ENCODE measurements around the gene TENM3. TPM values are rescaled to one million over a fixed set of nuclear protein-coding genes. Genes with fewer than 3 reads are reported as not detected.
"Not testable (repeated sequence)": the region's sequence is repeated elsewhere in the genome, so short reads cannot be mapped to it uniquely, and the experiment has no call there.

Gene TENM3
- total RNA-seq, 1 donor from 2014 or later = 17.8 TPM

DNA sequence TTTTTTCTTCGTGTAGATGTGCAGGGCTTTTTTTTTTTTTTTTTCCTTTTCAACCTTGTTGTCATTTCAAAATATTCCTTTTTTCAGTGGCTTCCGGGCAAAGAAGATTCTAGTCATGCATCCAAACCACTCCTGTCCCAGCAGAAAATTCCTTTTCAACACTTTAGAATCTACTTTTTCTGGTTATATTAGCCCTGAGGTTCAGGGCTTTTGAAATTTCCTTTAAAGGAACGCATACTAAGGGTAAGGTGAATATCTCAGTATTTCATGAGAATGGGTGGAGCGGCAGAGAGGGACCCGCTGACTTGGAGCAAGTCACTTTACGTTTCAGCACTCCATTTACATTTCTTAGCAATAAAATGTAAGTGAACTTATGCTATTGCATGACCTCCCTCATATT lies 15.6 kb upstream of the TENM3 start:
- no peak for DNase-seq (ENCODE audit: low read depth, low spot score)

DNA sequence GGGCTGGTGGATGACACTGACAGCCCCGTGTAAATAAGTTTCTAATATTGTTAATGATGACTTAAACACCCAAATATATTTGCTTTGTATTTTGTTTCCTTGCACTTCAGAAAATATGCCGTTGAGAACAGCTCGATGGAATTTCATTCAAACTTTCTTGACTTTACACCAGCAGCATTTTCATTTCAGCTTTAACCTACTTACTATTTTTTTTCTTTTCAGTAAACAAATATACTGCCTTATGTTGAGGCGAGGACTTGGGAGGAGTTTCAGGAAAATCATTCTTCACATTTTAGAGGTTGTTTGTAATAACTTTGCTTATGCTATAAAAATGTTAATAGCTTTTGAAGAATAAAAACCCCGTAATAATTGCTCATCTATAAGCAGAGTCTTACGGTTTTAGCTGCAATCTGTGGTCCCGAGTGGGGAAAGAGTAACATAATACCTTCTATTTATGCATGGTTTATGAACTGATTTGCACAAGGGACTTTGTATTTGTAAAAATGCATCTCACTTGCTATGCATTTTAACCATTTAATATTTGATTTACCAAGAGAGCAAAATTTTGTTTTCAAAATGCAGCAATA lies 14.1 kb upstream of the TENM3 start:
- DNase-seq (ENCODE audit: low read depth, low spot score) = no peak

DNA sequence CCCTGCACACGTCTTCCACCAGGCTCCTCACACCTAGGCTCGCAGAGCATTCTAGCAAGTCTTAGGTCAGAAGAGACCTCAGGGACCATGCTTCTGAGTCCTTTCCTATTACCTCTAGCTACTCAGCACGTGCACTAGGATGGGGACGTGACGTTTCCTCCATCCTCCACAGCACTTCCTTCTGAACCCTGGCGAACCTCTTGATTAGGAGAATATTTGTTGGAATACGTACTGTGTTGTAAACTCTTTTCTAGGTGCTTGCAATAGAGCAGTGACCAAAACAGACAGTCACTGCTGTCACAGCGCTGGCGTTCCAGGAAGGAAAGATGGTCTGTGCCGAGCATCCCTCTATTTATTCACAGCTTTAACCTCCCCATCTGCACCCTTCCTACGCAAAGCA lies 12.9 kb upstream of the TENM3 start:
- DNase-seq (ENCODE audit: low read depth, low spot score) = no peak

DNA sequence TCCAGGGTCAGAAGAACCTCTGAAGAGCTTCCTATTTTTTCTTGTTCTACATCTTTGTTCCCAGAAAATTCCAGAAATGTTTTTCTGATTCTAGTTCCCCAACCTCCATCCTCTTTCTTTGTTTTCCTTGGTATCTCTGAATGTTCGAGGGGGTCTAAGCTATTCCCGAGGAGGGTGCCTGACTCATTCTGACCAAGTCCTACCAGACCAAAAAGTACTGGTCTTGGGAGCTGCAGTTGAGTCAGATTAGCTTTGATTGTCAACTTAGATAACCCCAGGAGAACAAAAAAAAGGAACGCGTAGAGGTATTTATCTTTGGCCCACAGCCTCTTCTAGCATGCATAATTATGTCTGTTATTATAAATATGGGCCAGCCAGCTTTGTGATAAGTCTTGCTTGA lies 12.1 kb upstream of the TENM3 start:
- DNase-seq (ENCODE audit: low read depth, low spot score) = no peak

DNA sequence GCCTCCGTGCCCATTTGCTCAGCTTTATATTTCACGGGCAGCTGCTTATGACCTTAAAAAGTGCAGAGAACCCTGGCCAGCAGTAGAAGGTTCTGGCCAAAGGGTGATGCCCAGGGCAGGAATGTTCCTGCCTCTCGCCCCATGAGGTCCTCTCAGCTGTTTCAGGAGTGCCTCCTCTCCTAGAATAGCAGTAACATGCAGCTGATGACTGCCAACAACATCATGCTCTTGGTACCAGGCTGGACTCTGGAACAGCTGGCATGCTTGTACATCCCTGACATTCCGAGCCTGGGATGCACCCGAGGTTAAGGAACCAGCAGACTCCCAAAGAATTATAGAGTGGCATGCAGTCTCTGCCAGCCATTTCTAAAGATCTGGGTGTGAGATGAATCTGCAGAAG lies 11.7 kb upstream of the TENM3 start:
- no peak for DNase-seq (ENCODE audit: low read depth, low spot score)

DNA sequence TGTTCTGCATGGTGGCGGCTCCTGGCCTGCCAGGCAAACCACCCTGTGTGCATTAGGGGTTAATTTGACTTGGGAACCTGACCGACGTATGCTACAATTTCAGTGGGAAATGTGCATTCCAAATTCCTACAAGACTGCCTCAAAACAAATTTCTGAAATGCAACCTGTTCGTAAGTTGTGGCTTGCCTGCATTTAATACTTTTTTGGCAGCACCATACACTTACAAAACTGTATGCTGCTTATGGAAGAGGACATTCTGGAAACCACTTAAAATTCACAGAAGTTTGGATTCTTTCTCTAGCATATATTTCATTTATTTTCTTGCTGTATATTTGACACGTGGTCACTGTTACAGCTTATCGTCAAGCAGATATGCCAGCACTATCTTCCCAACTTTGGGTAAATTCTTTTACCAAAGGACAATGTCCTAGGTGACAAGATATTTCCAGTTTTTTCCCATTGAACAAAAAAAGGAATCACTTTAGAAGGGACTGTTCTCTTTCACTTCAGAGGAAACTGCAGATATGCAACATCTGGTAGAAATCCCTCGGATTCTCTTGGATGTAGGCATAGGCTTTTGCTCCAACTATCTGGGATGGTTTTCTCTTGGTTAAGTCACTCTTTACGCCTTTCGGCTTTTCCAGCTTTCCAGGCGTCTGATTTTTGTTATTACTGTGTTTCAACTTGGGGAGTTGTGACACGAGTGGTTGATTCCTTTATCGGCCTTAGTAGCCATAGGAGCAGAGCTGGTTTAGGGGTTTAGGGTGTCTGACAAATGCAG lies 9.7 kb upstream of the TENM3 start:
- DNase-seq (ENCODE audit: low read depth, low spot score) = no peak

DNA sequence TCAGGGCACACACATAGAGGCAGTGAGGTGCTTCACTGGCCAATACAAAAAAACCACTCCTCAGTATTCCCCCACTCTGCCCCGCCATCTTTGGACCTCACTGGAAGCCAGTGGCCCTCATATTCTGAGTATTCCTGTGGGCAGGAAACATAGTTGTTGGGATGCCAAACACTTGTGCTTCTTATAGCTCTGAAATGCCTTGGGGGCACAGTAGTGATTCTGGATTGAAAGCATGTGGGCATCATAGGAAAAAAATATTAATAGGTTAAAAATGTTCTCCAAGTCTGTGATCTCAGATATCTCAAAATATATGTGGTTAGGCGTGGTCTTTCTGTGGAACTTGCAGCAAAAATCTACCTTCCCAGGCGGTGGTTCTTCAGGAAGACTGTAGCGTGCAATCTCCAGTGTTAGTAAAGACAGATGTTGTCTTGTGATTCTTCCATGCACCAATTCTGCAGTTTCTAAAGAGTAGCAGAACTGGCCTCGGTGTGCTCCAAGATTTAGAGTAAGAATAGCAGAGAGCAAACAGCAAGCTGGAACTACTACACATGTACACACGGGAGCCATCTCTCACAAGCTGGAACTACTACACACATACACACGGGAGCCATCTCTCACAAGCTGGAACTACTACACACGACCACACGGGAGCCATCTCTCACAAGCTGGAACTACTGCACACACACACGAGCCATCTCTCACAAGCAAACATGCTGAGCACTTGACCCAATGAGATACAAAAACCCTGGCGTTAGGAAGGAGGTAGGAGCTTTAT lies 8.0 kb upstream of the TENM3 start:
- no peak for DNase-seq (ENCODE audit: low read depth, low spot score)

DNA sequence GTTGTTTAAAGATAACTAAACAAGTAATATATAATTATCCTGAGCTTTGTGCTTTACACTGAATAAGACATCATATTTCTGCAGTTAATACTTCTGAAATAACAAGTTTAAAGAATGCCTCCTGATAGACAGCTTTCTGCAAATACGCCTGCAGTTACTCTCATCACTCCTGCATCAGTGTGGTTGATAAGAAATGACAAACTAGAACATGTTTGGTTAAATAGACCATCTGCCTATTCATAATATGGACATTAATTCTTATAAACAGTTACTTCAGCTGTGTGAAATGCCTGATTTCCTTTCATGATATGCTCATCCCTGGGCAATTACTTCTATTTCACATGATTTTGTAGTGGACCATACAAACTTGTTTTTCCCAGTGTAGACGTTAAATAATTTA lies 7.0 kb upstream of the TENM3 start:
- DNase-seq (ENCODE audit: low read depth, low spot score) = no peak

DNA sequence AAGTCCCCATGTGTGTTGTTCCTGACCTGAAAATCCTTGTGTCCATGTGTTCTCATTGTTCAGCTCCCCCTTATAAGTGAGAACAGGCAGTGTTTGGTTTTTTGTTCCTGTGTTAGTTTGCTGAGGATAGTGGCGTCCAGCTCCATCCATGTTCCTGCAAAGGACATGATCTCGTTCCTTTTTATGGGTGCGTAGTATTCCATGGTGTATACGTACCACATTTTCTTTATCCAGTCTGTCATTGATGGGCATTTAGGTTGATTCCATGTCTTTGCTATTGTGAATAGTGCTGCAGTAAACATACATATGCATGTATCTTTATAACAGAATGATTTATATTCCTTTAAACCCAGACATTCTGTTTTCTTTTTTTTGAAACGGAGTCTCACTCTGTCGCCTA lies 6.2 kb upstream of the TENM3 start:
- not testable (repeated sequence) for DNase-seq (ENCODE audit: low read depth, low spot score)

DNA sequence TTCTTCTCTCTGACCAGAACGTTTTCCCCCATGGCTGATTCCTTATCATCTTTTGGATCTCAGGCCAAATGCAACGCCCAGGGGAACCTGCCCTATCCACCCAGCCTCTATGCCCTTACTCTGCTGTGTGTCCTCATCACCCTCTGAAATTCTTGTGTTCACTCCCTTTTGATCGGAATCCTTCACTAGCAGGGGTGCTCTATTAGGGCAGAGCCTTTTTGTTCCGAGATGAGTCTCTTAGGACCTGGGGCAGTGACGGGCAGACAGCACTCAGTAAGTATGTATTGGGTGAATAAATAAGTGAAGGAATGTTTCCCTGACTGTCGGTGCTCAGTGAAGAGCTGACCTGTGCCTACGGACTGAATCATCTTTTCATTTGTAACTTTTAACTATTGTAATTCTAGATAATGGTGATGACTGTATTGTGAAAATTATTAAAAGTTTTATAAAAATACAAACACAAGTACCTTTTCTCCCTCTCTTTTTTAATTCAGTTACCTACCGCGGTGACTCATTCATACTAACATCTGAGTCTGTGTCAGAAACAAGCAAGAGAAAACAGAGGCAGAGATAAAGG lies 4.8 kb upstream of the TENM3 start:
- DNase-seq (ENCODE audit: low read depth, low spot score) = no peak

DNA sequence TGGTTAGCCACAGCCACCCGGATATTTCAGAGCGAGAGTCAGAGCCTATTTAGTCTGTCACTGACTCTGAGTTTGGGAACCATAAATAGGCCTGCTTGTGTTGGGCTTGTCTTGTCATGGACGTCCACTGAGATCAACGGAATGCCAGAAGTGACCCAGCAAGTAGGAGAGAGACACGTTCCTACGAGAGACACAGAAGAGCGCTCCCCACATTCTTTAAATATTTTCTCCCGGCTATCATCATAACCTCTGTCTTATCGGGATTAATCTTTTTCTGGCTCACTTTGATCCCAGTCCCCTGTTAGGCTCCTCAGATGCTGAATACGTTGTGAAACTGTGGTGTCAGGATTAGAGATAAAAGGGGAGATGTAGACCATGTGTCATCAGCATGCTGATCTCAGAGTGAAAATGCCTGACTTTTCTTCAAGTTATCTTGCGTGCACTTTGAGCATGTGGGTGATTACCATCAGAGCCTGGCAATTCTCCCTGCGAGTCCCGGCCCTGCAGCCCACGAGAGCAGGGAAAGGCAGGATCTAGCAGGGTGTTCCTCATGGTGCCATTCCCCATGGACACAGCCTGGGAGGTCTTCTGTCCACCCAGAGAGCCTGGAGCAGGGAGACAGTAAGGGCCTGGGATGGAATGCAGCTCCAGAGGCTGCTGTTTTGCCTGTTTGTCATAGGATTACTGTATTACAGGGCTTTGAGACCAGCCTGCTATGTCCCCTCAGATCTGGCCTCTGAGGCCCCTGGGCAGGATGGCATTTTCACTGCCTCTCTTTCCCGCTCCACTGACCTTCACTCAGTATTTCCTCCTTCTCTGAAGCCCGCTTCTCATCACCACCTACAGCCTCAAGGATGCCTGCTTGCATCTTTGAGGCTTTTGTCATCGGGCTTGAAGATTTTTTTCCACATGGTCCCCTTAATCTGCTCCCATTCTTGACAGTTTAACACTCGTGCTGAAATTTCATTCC lies 2.8 kb upstream of the TENM3 start:
- DNase-seq (ENCODE audit: low read depth, low spot score) = no peak

DNA sequence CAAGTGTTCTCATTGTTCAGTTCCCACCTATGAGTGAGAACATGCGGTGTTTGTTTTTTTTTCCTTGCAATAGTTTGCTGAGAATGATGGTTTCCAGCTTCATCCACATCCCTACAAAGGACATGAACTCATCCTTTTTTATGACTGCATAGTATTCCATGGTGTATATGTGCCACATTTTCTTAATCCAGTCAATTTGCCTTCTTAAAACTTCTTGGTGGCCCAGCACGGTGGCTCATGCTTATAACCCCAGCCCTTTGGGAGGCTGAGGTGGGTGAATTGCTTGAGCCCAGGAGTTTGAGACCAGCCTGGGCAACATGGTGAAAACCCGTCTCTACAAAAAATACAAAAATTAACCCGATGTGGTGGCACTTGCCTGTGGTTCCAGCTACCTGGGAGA lies 942 bp upstream of the TENM3 start:
- not testable (repeated sequence) for DNase-seq (ENCODE audit: low read depth, low spot score)

DNA sequence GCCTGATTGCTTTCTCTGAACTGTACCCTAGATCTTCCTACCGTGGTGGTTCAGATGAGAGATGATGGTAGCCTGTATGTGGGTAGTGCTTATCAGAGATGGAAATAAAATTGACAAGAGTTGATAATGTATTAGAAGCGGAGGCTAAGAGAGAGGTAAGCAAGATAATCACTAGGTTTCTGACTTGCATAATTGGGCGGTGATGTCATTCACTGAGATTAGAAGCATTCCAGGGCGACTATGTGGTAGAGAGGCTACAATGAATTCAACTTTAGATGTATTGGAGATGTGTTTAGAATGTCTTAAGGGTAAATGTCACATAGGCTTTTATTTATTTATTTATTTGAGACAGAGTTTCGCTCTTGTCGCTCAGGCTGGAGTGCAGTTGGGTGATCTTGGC lies 415 bp upstream of the TENM3 start:
- no peak for DNase-seq (ENCODE audit: low read depth, low spot score)

DNA sequence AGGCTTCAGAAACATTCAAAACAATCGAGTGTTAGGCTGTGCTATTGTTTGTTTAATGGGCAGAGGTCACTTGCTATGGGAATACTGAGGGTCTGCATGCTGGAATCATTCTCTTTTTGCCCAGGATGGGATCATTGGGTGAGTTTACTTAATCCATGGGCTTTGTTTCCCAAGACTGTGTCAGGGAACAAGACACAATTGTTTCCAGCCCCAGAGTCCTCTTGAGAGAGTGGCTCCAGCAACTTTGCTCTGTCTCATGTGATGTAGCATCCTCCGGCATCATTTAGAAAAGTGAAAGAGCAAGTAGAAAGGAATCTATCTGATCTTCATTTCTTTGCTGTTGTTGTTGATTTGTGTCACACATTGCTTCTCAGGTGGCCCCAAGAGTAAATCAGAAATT lies 1.8 kb downstream of the TENM3 start:
- no peak for DNase-seq (ENCODE audit: low read depth, low spot score)

DNA sequence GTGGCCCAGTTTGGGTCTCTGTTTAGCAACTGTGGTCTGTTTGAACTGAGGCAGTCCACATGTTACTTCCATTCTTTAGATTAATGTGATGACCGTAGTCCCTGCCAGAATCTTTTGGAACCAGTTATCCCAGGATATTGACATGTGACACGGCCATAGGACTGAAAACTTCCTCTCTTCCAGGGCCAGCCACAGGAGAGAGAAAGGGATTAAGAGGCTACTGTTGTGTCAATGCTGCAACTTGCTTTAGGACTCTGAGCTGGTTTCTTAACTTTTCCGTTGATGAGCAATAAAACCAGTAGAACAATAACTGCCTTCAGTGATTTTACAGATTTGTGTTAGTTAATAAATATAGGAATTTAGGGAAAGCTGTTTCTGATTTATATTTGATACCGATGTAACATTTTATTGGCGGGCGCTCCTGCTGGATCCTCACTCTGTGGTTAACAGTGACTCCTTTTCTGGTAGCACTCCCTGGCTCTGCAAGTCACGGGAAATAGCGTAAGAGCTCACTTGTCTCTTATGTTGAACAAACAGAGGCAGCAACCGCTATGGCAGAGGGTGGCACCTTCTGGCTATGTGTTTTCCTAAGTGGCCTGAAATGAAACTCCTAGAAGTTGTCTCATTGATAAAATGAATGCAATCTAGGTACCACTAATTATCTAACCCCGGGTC lies 2.5 kb downstream of the TENM3 start:
- no peak for DNase-seq (ENCODE audit: low read depth, low spot score)

DNA sequence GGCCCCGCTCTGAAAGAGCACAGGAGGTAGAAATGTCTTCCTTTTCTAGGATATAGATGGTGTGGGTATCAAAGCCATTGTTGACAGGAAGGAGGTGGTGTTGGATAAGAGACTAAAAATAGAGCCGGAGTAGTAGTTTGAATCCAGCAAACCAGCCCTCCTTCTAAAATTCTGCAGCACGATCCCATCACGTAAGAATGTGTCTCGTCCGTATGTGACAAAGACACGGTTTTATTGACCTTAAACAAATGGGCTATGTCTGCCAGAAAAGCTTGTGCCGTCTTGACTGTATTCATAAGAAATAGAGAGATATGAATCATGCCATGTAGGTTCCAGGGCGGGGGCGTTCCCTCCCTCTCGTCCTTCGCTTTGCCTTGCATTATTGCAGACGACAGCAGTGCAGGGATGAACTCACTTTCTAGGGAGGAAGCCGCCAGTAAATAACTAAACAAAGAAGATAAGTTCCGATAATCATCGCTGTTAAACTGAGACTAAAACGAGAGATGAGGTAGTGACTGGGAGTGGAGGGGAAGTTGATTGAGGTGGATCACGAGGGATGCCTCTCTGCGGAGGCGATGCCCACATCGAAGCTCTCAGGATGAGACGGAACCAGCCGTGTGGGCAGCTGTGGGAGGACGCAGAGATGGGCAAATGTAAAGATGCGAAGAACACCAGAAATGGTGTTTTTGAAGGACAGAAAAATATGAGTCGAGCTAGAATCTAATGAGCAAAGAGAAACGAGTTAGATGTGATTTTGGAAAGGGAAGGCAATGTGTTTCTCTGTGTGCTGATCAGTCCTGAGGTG lies 3.4 kb downstream of the TENM3 start:
- no peak for DNase-seq (ENCODE audit: low read depth, low spot score)

DNA sequence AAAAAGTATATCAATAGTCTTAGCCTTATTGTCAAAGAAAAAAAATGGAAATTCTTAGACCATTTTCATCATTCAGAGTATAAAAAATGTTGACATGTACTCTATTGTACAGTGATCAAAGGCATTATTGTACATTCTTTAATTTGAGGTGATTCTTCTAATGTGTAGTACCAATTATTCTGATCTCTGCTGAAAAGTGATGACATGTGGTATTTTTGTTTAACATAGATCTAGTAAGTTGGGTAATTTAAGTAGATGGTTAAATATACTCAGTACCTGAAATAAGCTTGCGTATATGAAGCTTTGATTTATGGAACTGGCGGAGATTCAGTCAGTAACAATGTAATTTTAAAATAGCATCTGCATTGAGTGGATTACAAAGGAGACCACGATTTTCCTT lies 5.1 kb downstream of the TENM3 start:
- no peak for DNase-seq (ENCODE audit: low read depth, low spot score)

DNA sequence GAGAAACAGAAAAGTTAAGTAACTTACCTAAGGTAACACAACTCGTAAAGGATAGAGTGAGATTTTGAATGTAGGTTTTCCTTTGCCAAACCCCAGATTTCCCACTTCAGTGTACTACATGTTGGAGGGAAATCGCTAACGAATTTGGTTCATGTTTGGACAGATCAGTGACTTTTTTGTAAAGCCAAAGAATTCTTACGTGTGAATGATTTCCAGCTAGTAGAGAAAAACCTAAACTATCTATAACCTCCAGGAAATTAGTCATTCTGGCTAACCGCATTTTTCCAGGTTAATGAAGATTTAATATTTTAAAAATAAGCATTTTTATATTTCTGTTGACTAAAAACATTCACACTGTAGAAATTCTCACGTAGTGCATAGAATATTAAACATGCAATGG lies 7.2 kb downstream of the TENM3 start:
- DNase-seq (ENCODE audit: low read depth, low spot score) = no peak

DNA sequence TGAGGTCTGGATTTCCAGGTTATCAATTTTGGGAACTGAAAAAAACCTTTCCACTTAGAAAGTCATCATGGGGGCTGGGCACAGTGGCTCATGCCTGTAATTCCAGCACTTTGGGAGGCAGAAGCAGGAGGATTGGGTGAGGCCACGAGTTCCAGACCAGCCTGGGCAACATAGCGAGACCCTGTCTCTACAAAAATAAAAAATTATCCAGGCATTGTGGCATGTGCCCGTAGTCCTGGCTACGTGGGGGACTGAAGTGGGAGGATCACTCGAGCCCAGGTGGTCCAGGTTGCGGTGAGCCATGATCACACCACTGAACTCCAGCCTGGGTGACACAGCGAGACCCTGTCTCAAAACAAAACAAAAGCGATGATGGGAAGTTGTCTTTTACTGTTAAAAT lies 7.9 kb downstream of the TENM3 start:
- DNase-seq (ENCODE audit: low read depth, low spot score) = no peak

DNA sequence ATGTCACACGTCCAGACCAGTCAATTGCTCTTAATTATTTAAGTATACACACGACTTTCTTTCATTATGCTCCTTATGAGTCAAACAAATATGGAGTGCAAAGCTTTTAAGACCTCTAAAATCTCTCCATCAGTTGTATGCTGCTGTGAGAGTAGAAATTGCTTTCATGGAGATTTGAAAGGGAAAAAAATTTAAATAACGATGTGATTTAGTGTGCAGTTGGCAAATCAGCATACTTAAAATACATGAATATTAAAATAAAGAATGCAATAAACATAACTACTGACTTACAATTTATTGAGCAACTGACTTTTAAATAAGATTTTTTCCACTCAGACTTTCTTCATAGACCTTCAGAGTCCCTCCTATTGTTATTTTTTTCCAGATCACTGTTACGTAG lies 9.0 kb downstream of the TENM3 start:
- DNase-seq (ENCODE audit: low read depth, low spot score) = no peak

Measured in pulmonary artery endothelial cell (primary cell).